Pancreas (tissue), 10 donors: ENCODE measurements around the gene PER1. TPM values are rescaled to one million over a fixed set of nuclear protein-coding genes. Genes with fewer than 3 reads are reported as not detected.

Experiments used
- ATAC-seq, 4 donors: fragments of 200-7000 bp; cut with Tn5 transposase; one replicate each; pipeline versions ENCODE4 v1.8.0 to v1.9.1; 2020; ENCODE audit warnings: mild to moderate bottlenecking in 4 of 4, moderate library complexity in 4 of 4
- DNase-seq, 6 donors: peaks; one replicate each; pipeline ENCODE4 v3.0.0-alpha.2; 2020
- FAIRE-seq: peaks from 2 replicates; lab custom pipeline; 2012; peaks lifted over from hg19 to GRCh38; lab: Jason Lieb, UNC
- H3K27ac ChIP-seq, 4 donors: fragments of 200-600 bp; sonication (generic); 1 replicate in 3 of 4; 2 replicates in 1 of 4; pipeline versions ENCODE4 v1.5.0 to v1.8.0; 2020
- H3K27me3 ChIP-seq, 4 donors: fragments of 200-600 bp; one replicate each; pipeline ENCODE4 v1.8.0; 2021
- H3K36me3 ChIP-seq, 3 donors: fragments of 200-600 bp; sonication (generic) in 1 of 3; one replicate each; pipeline versions ENCODE4 v1.5.0 to v1.8.0; 2020 to 2021
- H3K4me1 ChIP-seq, 3 donors: fragments of 200-600 bp; one replicate each; pipeline ENCODE4 v1.8.0; 2021
- H3K4me3 ChIP-seq, 4 donors: fragments of 200-600 bp; sonication (generic) in 2 of 4; one replicate each; pipeline versions ENCODE4 v1.5.0 to v1.8.0; 2020 to 2021
- H3K9me3 ChIP-seq, 4 donors: fragments of 200-600 bp; one replicate each; pipeline ENCODE4 v1.8.0; 2021
- WGBS, 2 donors: extraction: QIAGEN DNeasy Blood & Tissue Kit; methylation state at CpG; one replicate each; pipeline ENCODE4 v1.1.7; 2013; 5-methylcytosine and 5-hydroxymethylcytosine counted together
- intact Hi-C, 3 donors: fragments of 100-400 bp; cut with DNase I; formaldehyde crosslinking; loops; one replicate each; pipeline versions ENCODE4 v1.11.1 to v1.14.2; 2022
- polyA plus RNA-seq, 2 donors: library from polyadenylated mRNA; stranded (reverse); fragments of 200-250 nt; gene quantifications; one replicate each; pipeline ENCODE4 v1.2.3, GENCODE V29; 2013
- total RNA-seq, 6 donors: library from RNA; stranded (reverse); fragmentation: NEBNext Ultra II Directional in 4 of 6; extraction: Animal tissue kit (Norgen Biotek cat#: 25700) in 4 of 6; gene quantifications; one replicate each; pipeline versions ENCODE4 v1.2.1 to v1.2.4, GENCODE V29; 2021 to 2023
- TF ChIP-seq, protein P1 (sequence below), 4 donors: fragments of 200-600 bp; sonication (generic) in 3 of 4; IDR thresholded peaks; one replicate each; pipeline versions ENCODE4 v1.5.0 to v1.8.0; 2021; ENCODE audit warnings: antibody characterized with exemption in 4 of 4
- donor health status: healthy with polysubstance abuse.
- donor health status: DM: no; HTN: no; CAD: no; lungs with moderate emphysema.
- donor health status: DM: no; HTN: no; CAD: no.
- donor health status: control.
- donor health status: control.
- donor health status: Bipolar disorder and iron deficiency.
- donor health status: DM: yes; HTN: yes; CAD: no.
- donor health status: DM: no; HTN: no; CAD: no.
- donor health status: DM: no; HTN: no; CAD: no.
- donor health status: DM: yes; HTN: yes; CAD: no.

Gene PER1
- total and polyA plus RNA-seq, 8 donors, result 17.5 to 158 (median 95.1) TPM

DNA sequence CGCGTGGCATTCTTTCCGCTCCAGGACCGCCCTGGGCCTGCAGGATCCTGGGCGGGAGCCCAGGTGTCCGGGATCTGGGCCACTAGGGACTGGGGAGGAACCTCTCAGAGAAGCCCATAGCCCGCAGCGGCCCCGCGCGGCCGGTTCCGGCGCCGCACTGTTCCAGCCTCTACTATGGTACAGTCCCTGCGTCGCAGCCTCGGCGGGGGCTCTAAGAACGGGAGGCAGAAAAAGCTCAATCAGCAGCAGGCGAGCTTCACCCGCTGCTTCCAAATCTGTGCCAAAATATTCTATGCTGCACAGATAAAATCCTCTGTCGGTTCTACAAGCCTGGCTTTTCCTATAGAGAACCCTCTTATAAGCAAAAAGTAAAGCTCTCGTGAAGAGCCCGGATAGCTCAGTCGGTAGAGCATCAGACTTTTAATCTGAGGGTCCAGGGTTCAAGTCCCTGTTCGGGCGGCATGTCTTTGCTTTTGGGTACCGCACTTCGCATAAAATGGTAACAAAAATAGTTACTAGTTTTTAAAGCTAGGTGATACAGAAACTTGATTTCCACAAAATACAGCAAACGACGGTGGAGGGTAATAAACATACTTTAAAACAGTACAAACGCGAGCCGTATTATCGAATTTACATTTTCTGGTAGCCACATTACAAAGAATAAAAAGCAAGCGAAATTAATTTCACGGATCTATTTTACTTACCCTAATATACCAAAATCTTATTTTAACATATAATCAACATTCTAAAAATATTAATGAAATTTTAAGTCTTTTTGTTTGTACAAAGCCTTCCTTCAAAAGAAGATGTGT lies 33.2 kb downstream of the PER1 start:
- Histone ChIP-seq H3K36me3 (no peaks in the 10 kb centered on the region), H3K27ac (peak overlapping the region; percentile 53 to 73 (median 64)), H3K27me3 (peaks cover 0 to 9% (median 0%) of the 10 kb centered on the region in 4 donors), H3K9me3 (no peaks in the 10 kb centered on the region), H3K4me1 (peaks cover 12 to 39% (median 28%) of the 10 kb centered on the region in 3 donors), H3K4me3 (peak overlapping the region; percentile 7 to 54 (median 34))
- WGBS, 2 donors, result 0% methylated on average over 36 to 38 of the region's 38 CpGs
- DNase-seq (peak; percentile 83 to 96 (median 91)), FAIRE-seq (peak; percentile 13), ATAC-seq (peak; percentile 75 to 79 (median 78))
- TF ChIP-seq, protein P1, sequence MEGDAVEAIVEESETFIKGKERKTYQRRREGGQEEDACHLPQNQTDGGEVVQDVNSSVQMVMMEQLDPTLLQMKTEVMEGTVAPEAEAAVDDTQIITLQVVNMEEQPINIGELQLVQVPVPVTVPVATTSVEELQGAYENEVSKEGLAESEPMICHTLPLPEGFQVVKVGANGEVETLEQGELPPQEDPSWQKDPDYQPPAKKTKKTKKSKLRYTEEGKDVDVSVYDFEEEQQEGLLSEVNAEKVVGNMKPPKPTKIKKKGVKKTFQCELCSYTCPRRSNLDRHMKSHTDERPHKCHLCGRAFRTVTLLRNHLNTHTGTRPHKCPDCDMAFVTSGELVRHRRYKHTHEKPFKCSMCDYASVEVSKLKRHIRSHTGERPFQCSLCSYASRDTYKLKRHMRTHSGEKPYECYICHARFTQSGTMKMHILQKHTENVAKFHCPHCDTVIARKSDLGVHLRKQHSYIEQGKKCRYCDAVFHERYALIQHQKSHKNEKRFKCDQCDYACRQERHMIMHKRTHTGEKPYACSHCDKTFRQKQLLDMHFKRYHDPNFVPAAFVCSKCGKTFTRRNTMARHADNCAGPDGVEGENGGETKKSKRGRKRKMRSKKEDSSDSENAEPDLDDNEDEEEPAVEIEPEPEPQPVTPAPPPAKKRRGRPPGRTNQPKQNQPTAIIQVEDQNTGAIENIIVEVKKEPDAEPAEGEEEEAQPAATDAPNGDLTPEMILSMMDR (IDR thresholded peaks at IDR 0.05), result peak; percentile 72 to 87 (median 73)
- intact Hi-C loops, result loop anchor here in 2 of 3 donors (2.0 to 10.0 kb wide), 2 partner anchors 54 to 68 kb away; no protein-coding TSS in a partner anchor

DNA sequence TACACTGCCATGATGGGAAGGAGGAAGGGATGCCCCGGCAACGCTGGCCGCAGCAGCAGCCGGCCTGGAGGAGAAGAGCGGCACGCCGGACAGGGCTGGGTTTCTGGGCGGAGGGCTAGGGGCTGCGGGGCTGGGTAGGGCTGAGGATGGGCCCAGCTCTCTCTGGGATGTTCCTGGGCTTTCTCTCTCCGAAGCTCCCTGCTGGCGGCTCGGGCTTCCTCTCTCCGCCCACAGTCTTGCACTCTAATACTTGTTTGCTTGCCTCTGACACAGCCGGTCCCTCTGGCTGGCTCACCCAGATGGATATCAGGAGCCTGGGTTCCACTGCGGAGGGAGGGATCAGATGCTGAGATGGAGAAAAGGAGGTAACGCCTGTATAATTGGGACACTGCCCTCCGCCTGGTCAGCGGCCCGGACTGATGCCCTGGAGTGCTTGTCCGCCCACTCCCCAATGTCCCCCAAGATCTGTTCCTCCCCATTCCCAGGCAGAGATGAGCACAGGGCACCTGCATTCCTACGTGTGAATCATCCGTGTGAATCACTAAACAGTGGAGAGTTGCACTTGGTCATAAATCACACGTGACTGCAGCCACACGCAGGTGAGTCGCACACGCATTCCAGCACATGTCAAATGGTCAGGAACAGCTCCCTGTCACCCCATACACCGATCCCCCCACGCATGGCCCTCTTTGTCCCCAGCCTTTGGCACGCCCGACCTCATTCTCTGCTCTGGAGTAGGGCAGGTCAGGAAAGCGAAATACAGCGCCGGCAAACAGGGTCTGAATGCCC lies 34.0 kb downstream of the PER1 start, which contains the start of gene ALOXE3:
TSS of gene ALOXE3 (minus strand) at position 535 of the 789 bp plus-strand sequence. CDS start at position 11, 524 bp downstream.
- peak within 1 kb of the TSS; percentile 7 to 54 (median 34) for H3K4me3 ChIP-seq
- 3 to 5% methylated on average over 33 of the region's 33 CpGs for WGBS, 2 donors
- no peaks in the 10 kb centered on the region for H3K36me3 ChIP-seq
- H3K27me3 ChIP-seq, result peaks cover 0 to 9% (median 0%) of the 10 kb centered on the region in 4 donors
- peak; percentile 2 to 9 (median 6) for ATAC-seq
- no peak for FAIRE-seq
- intact Hi-C loops, result loop anchor here in 2 of 3 donors (2.0 to 10.0 kb wide), 2 partner anchors 53 to 69 kb away; no protein-coding TSS in a partner anchor
- peak within 1 kb of the TSS; percentile 53 to 73 (median 64) for H3K27ac ChIP-seq
- peaks cover 12 to 31% (median 28%) of the 10 kb centered on the region in 3 donors for H3K4me1 ChIP-seq
- DNase-seq, result peak in 3 of 6 donors; percentile 54 to 76 (median 65)
- TF ChIP-seq, protein P1 (IDR thresholded peaks at IDR 0.05), result no peak
- no peaks in the 10 kb centered on the region for H3K9me3 ChIP-seq

DNA sequence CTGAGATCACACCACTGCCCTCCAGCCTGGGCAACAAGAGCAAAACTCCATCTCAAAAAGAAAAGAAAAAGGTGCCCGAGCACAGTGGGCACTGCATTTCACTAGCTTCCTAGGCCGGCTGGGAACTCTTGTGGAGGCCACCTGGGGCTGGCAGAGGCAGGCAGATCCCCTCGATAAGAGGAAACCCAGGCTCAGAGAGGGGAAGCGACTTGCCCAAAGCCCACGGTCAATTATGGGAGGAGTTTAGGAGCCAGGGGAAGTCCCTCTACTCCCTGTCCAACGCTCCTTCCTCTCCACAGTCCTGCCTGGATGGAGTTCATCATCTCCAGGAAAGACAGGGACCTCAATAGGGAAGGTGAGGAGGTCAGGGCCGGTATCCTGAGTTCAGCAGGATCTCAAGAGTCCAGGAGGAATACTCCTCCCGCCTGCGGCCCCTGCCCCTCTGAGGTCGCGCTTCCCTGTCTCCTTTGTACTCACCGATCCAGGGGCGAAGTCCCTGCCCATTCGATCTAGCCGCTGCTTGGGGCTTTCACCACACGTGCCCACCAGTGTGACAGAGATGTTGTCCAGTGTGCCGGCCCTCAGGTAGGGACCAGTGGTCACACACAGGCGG lies 34.7 kb downstream of the PER1 start:
- intact Hi-C loops, result loop anchor here in 1 of 3 donors (10.0 kb wide), 1 partner anchor 53 kb away; no protein-coding TSS in a partner anchor
- WGBS, 2 donors, result 15 to 22% methylated on average over 18 of the region's 18 CpGs
- peak in 2 of 6 donors; percentile 29 to 40 for DNase-seq

DNA sequence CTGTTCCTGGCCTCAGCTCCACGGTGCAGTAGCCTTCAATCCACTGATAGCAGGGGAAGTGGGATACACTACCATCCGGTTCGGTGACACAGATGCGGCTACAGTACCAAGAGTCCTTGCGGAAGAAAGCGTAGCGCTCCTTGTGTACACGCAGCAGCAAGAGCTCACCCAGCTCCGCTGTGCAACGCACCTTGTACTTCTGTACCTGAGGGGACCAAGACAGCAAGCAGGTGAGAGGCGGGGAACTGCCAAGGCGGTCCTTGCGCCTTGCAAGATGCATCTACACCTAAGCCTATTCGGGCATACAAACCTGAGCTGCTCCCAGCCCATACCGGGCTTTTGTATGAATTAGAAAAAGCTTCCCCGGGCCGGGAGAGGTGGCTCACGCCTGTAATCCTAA lies 35.4 kb downstream of the PER1 start:
- no peaks in the 10 kb centered on the region for H3K9me3 ChIP-seq
- no peak overlapping the region for H3K27ac ChIP-seq
- peaks cover 12 to 23% (median 15%) of the 10 kb centered on the region in 3 donors for H3K4me1 ChIP-seq
- H3K36me3 ChIP-seq, result no peaks in the 10 kb centered on the region
- TF ChIP-seq, protein P1 (IDR thresholded peaks at IDR 0.05), result no peak
- no peak for ATAC-seq
- 33 to 42% methylated on average over 18 of the region's 18 CpGs for WGBS, 2 donors
- peaks cover 0 to 3% (median 0%) of the 10 kb centered on the region in 4 donors for H3K27me3 ChIP-seq
- intact Hi-C loops, result loop anchor here in 1 of 3 donors (10.0 kb wide), 1 partner anchor 52 kb away; no protein-coding TSS in a partner anchor
- peak in 1 of 6 donors; percentile 27 for DNase-seq
- FAIRE-seq, result no peak
- H3K4me3 ChIP-seq, result no peak overlapping the region

More for the DNA sequence above, 34.7 kb downstream of the PER1 start:
- H3K4me3 ChIP-seq, result peak overlapping the region in 1 of 4 donors; percentile 54
- no peak for ATAC-seq
- H3K36me3 ChIP-seq, result no peaks in the 10 kb centered on the region
- H3K4me1 ChIP-seq, result peaks cover 12 to 24% (median 22%) of the 10 kb centered on the region in 3 donors
- no peaks in the 10 kb centered on the region for H3K9me3 ChIP-seq
- FAIRE-seq, result no peak
- TF ChIP-seq, protein P1 (IDR thresholded peaks at IDR 0.05), result no peak
- no peak overlapping the region for H3K27ac ChIP-seq
- H3K27me3 ChIP-seq, result peaks cover 0 to 4% (median 0%) of the 10 kb centered on the region in 4 donors
